Mucosa of descending colon (tissue), 3 donors: ENCODE data around the gene MSMP. TPM values are rescaled to one million over a fixed set of nuclear protein-coding genes. Genes with fewer than 3 reads are reported as not detected.

Source experiments
- ATAC-seq: fragments of 200-7000 bp; cut with Tn5 transposase; one replicate; pipeline ENCODE4 v1.9.1; 2020; ENCODE audit warnings: mild to moderate bottlenecking, moderate library complexity
- DNase-seq, 3 donors: peaks; one replicate each; pipeline ENCODE4 v3.0.0-alpha.2; 2020
- H3K36me3 ChIP-seq: fragments of 200-600 bp; one replicate; pipeline ENCODE4 v1.8.0; 2021; ENCODE audit warnings: low read depth, mild to moderate bottlenecking
- H3K4me1 ChIP-seq: fragments of 200-600 bp; one replicate; pipeline ENCODE4 v1.8.0; 2021; ENCODE audit warnings: low read depth, mild to moderate bottlenecking
- H3K4me3 ChIP-seq: fragments of 200-600 bp; one replicate; pipeline ENCODE4 v1.8.0; 2021; ENCODE audit warnings: mild to moderate bottlenecking
- H3K9me3 ChIP-seq: fragments of 200-600 bp; one replicate; pipeline ENCODE4 v1.8.0; 2021; ENCODE audit warnings: mild to moderate bottlenecking
- intact Hi-C, 2 donors: fragments of 100-400 bp; cut with DNase I in 1 of 2; cut with micrococcal nuclease in 1 of 2; formaldehyde crosslinking; loops; one replicate each; pipeline versions ENCODE4 v1.11.0 to v1.11.1; 2022; cut with DNase I, micrococcal nuclease
- total RNA-seq, 3 donors: library from RNA; stranded (reverse); fragmentation: NEBNext Ultra II Directional in 2 of 3; extraction: Animal tissue kit (Norgen Biotek cat#: 25700) in 2 of 3; gene quantifications; one replicate each; pipeline versions ENCODE4 v1.2.1 to v1.2.4, GENCODE V29; 2021 to 2023
- TF ChIP-seq, protein P1 (sequence below): fragments of 200-600 bp; IDR thresholded peaks from one replicate; pipeline ENCODE4 v1.8.0; 2022; ENCODE audit warnings: antibody characterized with exemption, mild to moderate bottlenecking
- donor health status: DM: no; HTN: no; CAD: no; lungs with moderate emphysema.
- donor health status: DM: no; HTN: no; CAD: no.
- donor health status: DM: no; HTN: yes; CAD: no.

MSMP gene
- total RNA-seq, 3 donors from 2014 or later: 0.48 TPM; not detected in 2

- H3K4me3 ChIP-seq: no peak overlapping the region
- intact Hi-C loops: no loop called here
- TF ChIP-seq, protein P1, sequence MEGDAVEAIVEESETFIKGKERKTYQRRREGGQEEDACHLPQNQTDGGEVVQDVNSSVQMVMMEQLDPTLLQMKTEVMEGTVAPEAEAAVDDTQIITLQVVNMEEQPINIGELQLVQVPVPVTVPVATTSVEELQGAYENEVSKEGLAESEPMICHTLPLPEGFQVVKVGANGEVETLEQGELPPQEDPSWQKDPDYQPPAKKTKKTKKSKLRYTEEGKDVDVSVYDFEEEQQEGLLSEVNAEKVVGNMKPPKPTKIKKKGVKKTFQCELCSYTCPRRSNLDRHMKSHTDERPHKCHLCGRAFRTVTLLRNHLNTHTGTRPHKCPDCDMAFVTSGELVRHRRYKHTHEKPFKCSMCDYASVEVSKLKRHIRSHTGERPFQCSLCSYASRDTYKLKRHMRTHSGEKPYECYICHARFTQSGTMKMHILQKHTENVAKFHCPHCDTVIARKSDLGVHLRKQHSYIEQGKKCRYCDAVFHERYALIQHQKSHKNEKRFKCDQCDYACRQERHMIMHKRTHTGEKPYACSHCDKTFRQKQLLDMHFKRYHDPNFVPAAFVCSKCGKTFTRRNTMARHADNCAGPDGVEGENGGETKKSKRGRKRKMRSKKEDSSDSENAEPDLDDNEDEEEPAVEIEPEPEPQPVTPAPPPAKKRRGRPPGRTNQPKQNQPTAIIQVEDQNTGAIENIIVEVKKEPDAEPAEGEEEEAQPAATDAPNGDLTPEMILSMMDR: peak; percentile 58
- peaks cover 20% of the 10 kb centered on the region for H3K36me3 ChIP-seq
- peaks cover 23% of the 10 kb centered on the region for H3K4me1 ChIP-seq
- DNase-seq (peak in 2 of 3 donors; percentile 63 to 80), ATAC-seq (peak; percentile 23)
- no peaks in the 10 kb centered on the region for H3K9me3 ChIP-seq
Measured at GRCh38 chr9:35736201-35736633, 17.9 kb downstream of the MSMP start.

GRCh38 chr9:35734096-35734495 is 20.0 kb downstream of the MSMP start:
- Histone ChIP-seq H3K4me3 (no peak overlapping the region), H3K36me3 (peaks cover 9% of the 10 kb centered on the region), H3K9me3 (no peaks in the 10 kb centered on the region), H3K4me1 (peaks cover 40% of the 10 kb centered on the region)
- intact Hi-C loops: loop anchor here in 1 of 2 donors (5.0 kb wide), 1 partner anchor 77 kb away; the partner anchor contains the start of genes CCDC107 and RMRP
- TF ChIP-seq, protein P1: no peak
- ATAC-seq (no peak), DNase-seq (no peak)

- H3K36me3 ChIP-seq: peaks cover under 1% of the 10 kb centered on the region
- DNase-seq (peak in 1 of 3 donors; percentile 56), ATAC-seq (peak; percentile 4)
- H3K4me3 ChIP-seq: peak overlapping the region; percentile 52
- peaks cover 47% of the 10 kb centered on the region for H3K4me1 ChIP-seq
- no peaks in the 10 kb centered on the region for H3K9me3 ChIP-seq
- intact Hi-C loops: loop anchor here in 1 of 2 donors (5.0 kb wide), 1 partner anchor 76 kb away; the partner anchor contains the start of genes CCDC107 and RMRP
- TF ChIP-seq, protein P1: no peak
Measured at GRCh38 chr9:35732800-35733541, 21.1 kb downstream of the MSMP start.

DNA sequence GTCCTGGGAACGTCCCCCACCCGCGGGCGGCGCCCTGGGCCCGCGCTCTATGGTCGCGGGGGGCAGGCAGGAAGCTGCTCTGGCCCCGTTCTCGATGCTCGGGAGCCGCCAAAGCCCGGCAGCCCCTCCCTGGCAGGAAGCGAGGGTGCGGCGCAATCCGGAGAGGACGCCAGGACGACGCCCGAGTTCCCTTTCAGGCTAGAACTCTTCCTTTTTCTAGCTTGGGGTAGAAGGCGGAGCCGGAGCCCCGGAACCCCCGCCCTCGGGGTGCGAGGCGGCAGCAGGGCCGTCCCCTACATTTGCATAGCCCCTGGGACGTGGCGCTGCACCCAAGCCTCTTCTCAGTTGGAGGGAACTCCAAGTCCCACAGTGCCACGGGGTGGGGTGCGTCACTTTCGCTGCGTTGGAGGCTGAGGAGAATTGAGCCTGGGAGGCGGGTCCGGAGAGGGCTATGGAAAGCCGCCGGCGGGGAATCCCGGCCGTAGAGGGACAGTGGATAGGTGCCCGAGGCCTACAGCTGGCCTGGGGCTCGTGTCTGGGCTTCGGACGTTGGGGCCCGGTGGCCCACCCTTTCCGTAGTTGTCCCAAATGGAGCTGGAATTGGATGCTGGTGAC is 21.8 kb downstream of the MSMP start, which contains the start of the genes CREB3 and TLN1:
CREB3 (plus strand) TSS at position 482 of the 615 bp plus-strand sequence; CDS start at position 589, 107 bp downstream.
TLN1 (minus strand) TSS at position 11 of the 615 bp plus-strand sequence. CDS start 6,501 bp downstream, outside the sequence.
- Histone ChIP-seq H3K36me3 (no peaks in the 10 kb centered on the region), H3K9me3 (no peaks in the 10 kb centered on the region), H3K4me3 (peak within 1 kb of the TSS; percentile 52), H3K4me1 (peaks cover 49% of the 10 kb centered on the region)
- intact Hi-C loops: loop anchor here in 1 of 2 donors (5.0 kb wide), 1 partner anchor 75 kb away; the partner anchor contains the start of genes CCDC107 and RMRP
- ATAC-seq (peak; percentile 88), DNase-seq (peak; percentile 97 to 99 (median 99))
- TF ChIP-seq, protein P1: peak; percentile 16

GRCh38 chr9:35731415-35732184 is 22.5 kb downstream of the MSMP start:
- intact Hi-C loops: loop anchor here in 1 of 2 donors (5.0 kb wide), 1 partner anchor 74 kb away; the partner anchor contains the start of genes CCDC107 and RMRP
- H3K4me1 ChIP-seq: peaks cover 49% of the 10 kb centered on the region
- TF ChIP-seq, protein P1: no peak
- ATAC-seq: no peak
- peak overlapping the region; percentile 52 for H3K4me3 ChIP-seq
- H3K36me3 ChIP-seq: no peaks in the 10 kb centered on the region
- no peak for DNase-seq
- H3K9me3 ChIP-seq: no peaks in the 10 kb centered on the region
